ENCODE results near the gene SORCS2.

GRCh38 chr4:7719354-7720174, 527.2 kb downstream of the SORCS2 start:
- TF ChIP-seq CTCF (IDR thresholded peaks at IDR 0.05; ENCODE audit: low read depth, low read length) (peak; percentile 94), POLR2A (IDR thresholded peaks at IDR 0.05; ENCODE audit: extremely low read depth, insufficient read length) (no peak)
